BLaER1 (cell line): ENCODE data around the gene SBF2.
"Not testable (repeated sequence)": the region's sequence is repeated elsewhere in the genome, so short reads cannot be mapped to it uniquely, and the experiment has no call there.

Experiments
- H3K27ac ChIP-seq: shearing (Covaris generic); formaldehyde crosslinking; 2 replicates; pipeline ENCODE4 v1.8.1; 2022
- H3K27me3 ChIP-seq: shearing (Covaris generic); formaldehyde crosslinking; 2 replicates; pipeline ENCODE4 v1.8.1; 2022
- H3K36me3 ChIP-seq: shearing (Covaris generic); formaldehyde crosslinking; 2 replicates; pipeline ENCODE4 v1.8.1; 2022
- H3K4me1 ChIP-seq: shearing (Covaris generic); formaldehyde crosslinking; 2 replicates; pipeline ENCODE4 v1.8.1; 2022
- H3K4me2 ChIP-seq: shearing (Covaris generic); formaldehyde crosslinking; 2 replicates; pipeline ENCODE4 v1.8.1; 2022
- H3K4me3 ChIP-seq: shearing (Covaris generic); formaldehyde crosslinking; 2 replicates; pipeline ENCODE4 v1.8.1; 2022
- H3K9ac ChIP-seq: shearing (Covaris generic); formaldehyde crosslinking; 2 replicates; pipeline ENCODE4 v1.8.1; 2022
- H3K9me3 ChIP-seq: shearing (Covaris generic); formaldehyde crosslinking; 2 replicates; pipeline ENCODE4 v1.8.1; 2022
- H4K20me1 ChIP-seq: shearing (Covaris generic); formaldehyde crosslinking; 2 replicates; pipeline ENCODE4 v1.8.1; 2022
- Cebpa-rat ChIP-seq: shearing (Covaris generic); IDR thresholded peaks from 2 replicates; pipeline ENCODE4 v1.8.1; 2022

SBF2 gene

GRCh38 chr11:10049756-10050155 lies 244.3 kb downstream of the SBF2 start:
- Histone ChIP-seq H3K4me3 (no peak overlapping the region), H3K27ac (no peak overlapping the region), H3K9ac (no peak overlapping the region), H3K27me3 (no peaks in the 10 kb centered on the region), H3K4me1 (no peaks in the 10 kb centered on the region), H4K20me1 (no peaks in the 10 kb centered on the region), H3K4me2 (no peak overlapping the region), H3K9me3 (peaks cover 15% of the 10 kb centered on the region), H3K36me3 (peaks cover 4% of the 10 kb centered on the region; the same call in 1 of the 2 replicates)
- no peak for TF ChIP-seq Cebpa-rat

- Histone ChIP-seq H3K9ac (no peak overlapping the region), H3K4me1 (no peaks in the 10 kb centered on the region), H3K27ac (no peak overlapping the region), H3K36me3 (peaks cover 9% of the 10 kb centered on the region; the same call in 1 of the 2 replicates), H3K4me3 (no peak overlapping the region), H3K9me3 (peaks cover 27% of the 10 kb centered on the region), H4K20me1 (no peaks in the 10 kb centered on the region), H3K27me3 (no peaks in the 10 kb centered on the region), H3K4me2 (no peak overlapping the region)
- TF ChIP-seq Cebpa-rat, result no peak
Observed at GRCh38 chr11:10048350-10048749, 245.7 kb downstream of the SBF2 start.

GRCh38 chr11:10044618-10045017 lies 249.4 kb downstream of the SBF2 start:
- Histone ChIP-seq H3K4me3 (no peak overlapping the region), H3K27me3 (no peaks in the 10 kb centered on the region), H3K9ac (no peak overlapping the region), H3K4me1 (no peaks in the 10 kb centered on the region), H3K9me3 (peaks cover 27% of the 10 kb centered on the region), H3K4me2 (no peak overlapping the region), H3K27ac (no peak overlapping the region), H4K20me1 (no peaks in the 10 kb centered on the region), H3K36me3 (peaks cover 9% of the 10 kb centered on the region; the same call in 1 of the 2 replicates)
- no peak for TF ChIP-seq Cebpa-rat

- H3K27me3 ChIP-seq, result no peaks in the 10 kb centered on the region
- no peaks in the 10 kb centered on the region for H4K20me1 ChIP-seq
- H3K36me3 ChIP-seq, result peaks cover 9% of the 10 kb centered on the region; the same call in 1 of the 2 replicates
- H3K4me3 ChIP-seq, result no peak overlapping the region
- no peak overlapping the region for H3K9ac ChIP-seq
- TF ChIP-seq Cebpa-rat, result no peak
- H3K4me1 ChIP-seq, result no peaks in the 10 kb centered on the region
- no peak overlapping the region for H3K27ac ChIP-seq
- no peak overlapping the region for H3K4me2 ChIP-seq
- H3K9me3 ChIP-seq, result peaks cover 27% of the 10 kb centered on the region
Observed at GRCh38 chr11:10042699-10043098, 251.3 kb downstream of the SBF2 start.

- no peaks in the 10 kb centered on the region for H3K4me1 ChIP-seq
- no peaks in the 10 kb centered on the region for H3K27me3 ChIP-seq
- peaks cover 9% of the 10 kb centered on the region; the same call in 1 of the 2 replicates for H3K36me3 ChIP-seq
- no peak for TF ChIP-seq Cebpa-rat
- H3K4me2 ChIP-seq, result no peak overlapping the region
- H3K9me3 ChIP-seq, result peaks cover 27% of the 10 kb centered on the region
- H4K20me1 ChIP-seq, result no peaks in the 10 kb centered on the region
- no peak overlapping the region for H3K27ac ChIP-seq
- H3K9ac ChIP-seq, result no peak overlapping the region
- no peak overlapping the region for H3K4me3 ChIP-seq
Observed at GRCh38 chr11:10041748-10042446, 252.1 kb downstream of the SBF2 start.

- Histone ChIP-seq H3K9ac (no peak overlapping the region), H3K4me2 (no peak overlapping the region), H3K36me3 (peaks cover 9% of the 10 kb centered on the region; the same call in 1 of the 2 replicates), H3K4me1 (no peaks in the 10 kb centered on the region), H3K4me3 (no peak overlapping the region), H4K20me1 (no peaks in the 10 kb centered on the region), H3K27ac (no peak overlapping the region), H3K9me3 (peaks cover 27% of the 10 kb centered on the region), H3K27me3 (no peaks in the 10 kb centered on the region)
- no peak for TF ChIP-seq Cebpa-rat
Observed at GRCh38 chr11:10041332-10041731, 252.7 kb downstream of the SBF2 start.

- H3K9ac ChIP-seq, result no peak overlapping the region
- H3K27me3 ChIP-seq, result no peaks in the 10 kb centered on the region
- no peaks in the 10 kb centered on the region for H4K20me1 ChIP-seq
- no peaks in the 10 kb centered on the region for H3K4me1 ChIP-seq
- H3K27ac ChIP-seq, result no peak overlapping the region
- no peak for TF ChIP-seq Cebpa-rat
- H3K4me3 ChIP-seq, result no peak overlapping the region
- 0 out of 2 replicates have a peak, but pooled peaks cover 2% of the 10 kb centered on the region for H3K9me3 ChIP-seq
- H3K36me3 ChIP-seq, result no peaks in the 10 kb centered on the region
- H3K4me2 ChIP-seq, result no peak overlapping the region
Observed at GRCh38 chr11:10038521-10039302, 255.3 kb downstream of the SBF2 start.

GRCh38 chr11:10035932-10036331 lies 258.1 kb downstream of the SBF2 start:
- not testable (repeated sequence) for H3K9me3 ChIP-seq, H3K4me1 ChIP-seq, H3K4me3 ChIP-seq, H3K27me3 ChIP-seq, H3K9ac ChIP-seq, H4K20me1 ChIP-seq, H3K4me2 ChIP-seq, H3K36me3 ChIP-seq, H3K27ac ChIP-seq

- no peak for TF ChIP-seq Cebpa-rat
- Histone ChIP-seq H4K20me1 (no peaks in the 10 kb centered on the region), H3K4me1 (no peaks in the 10 kb centered on the region), H3K4me3 (no peak overlapping the region), H3K9me3 (no peaks in the 10 kb centered on the region), H3K4me2 (no peak overlapping the region), H3K27me3 (no peaks in the 10 kb centered on the region), H3K9ac (no peak overlapping the region), H3K36me3 (no peaks in the 10 kb centered on the region), H3K27ac (no peak overlapping the region)
Observed at GRCh38 chr11:10032935-10033334, 261.1 kb downstream of the SBF2 start.

GRCh38 chr11:10030122-10030490 lies 263.9 kb downstream of the SBF2 start:
- no peak for TF ChIP-seq Cebpa-rat
- Histone ChIP-seq H3K27me3 (no peaks in the 10 kb centered on the region), H4K20me1 (no peaks in the 10 kb centered on the region), H3K9me3 (no peaks in the 10 kb centered on the region), H3K4me3 (no peak overlapping the region), H3K4me1 (no peaks in the 10 kb centered on the region), H3K4me2 (no peak overlapping the region), H3K9ac (no peak overlapping the region), H3K27ac (no peak overlapping the region), H3K36me3 (no peaks in the 10 kb centered on the region)
